ENCODE results near the gene NEXN. TPM values are rescaled to one million over a fixed set of nuclear protein-coding genes. Genes with fewer than 3 reads are reported as not detected.

Gene NEXN
- total RNA-seq, 1 donor from 2014 or later: 0.73 TPM

DNA sequence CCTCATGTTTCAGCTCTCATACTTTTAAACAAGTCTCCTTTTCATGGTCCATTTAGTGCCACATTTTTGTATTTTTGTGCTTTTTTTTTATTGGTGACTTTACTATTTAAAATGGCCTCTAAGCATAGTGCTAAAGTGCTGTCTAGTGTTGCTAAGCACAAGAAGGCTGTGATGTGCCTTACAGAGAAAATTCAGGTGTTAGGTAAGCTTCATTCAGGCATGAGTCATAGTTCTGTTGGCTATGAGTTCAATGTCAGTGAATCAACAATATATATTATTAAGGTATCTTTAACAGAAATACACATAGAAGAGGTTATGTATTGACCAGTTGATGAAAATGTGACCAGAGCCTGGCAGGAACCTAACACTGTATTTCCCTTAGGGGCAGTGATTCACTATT is 103.2 kb downstream of the NEXN start:
- H3K9me3 Mint-ChIP-seq: no peaks in the 10 kb centered on the region
- intact Hi-C loops (cut with micrococcal nuclease): loop anchor here (1.0 kb wide), 1 partner anchor 11 kb away; no protein-coding TSS in a partner anchor

More for the DNA sequence above, 103.2 kb downstream of the NEXN start:
- ChIA-PET CTCF (interaction anchor here (0.6 kb wide), 1 partner anchor 12 kb away, joined by 3 read pairs; no protein-coding TSS in a partner anchor), POLR2A (interaction anchor here (2.2 to 2.4 kb wide), 2 partner anchors 12 to 13 kb away, joined by 7 to 14 read pairs; partner anchors contain the start of genes DNAJB4 and FUBP1)
- no peak overlapping the region for H3K4me3 Mint-ChIP-seq
- ATAC-seq (ENCODE audit: low read depth) (no peak), DNase-seq (no peak)
- peaks cover 12% of the 10 kb centered on the region for H3K36me3 Mint-ChIP-seq (ENCODE audit: low read depth)
- H3K4me1 Mint-ChIP-seq: peaks cover 2% of the 10 kb centered on the region
- no peaks in the 10 kb centered on the region for H3K27me3 Mint-ChIP-seq
- TF ChIP-seq, protein P1, sequence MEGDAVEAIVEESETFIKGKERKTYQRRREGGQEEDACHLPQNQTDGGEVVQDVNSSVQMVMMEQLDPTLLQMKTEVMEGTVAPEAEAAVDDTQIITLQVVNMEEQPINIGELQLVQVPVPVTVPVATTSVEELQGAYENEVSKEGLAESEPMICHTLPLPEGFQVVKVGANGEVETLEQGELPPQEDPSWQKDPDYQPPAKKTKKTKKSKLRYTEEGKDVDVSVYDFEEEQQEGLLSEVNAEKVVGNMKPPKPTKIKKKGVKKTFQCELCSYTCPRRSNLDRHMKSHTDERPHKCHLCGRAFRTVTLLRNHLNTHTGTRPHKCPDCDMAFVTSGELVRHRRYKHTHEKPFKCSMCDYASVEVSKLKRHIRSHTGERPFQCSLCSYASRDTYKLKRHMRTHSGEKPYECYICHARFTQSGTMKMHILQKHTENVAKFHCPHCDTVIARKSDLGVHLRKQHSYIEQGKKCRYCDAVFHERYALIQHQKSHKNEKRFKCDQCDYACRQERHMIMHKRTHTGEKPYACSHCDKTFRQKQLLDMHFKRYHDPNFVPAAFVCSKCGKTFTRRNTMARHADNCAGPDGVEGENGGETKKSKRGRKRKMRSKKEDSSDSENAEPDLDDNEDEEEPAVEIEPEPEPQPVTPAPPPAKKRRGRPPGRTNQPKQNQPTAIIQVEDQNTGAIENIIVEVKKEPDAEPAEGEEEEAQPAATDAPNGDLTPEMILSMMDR (IDR thresholded peaks at IDR 0.05): no peak
- H3K27ac Mint-ChIP-seq: no peak overlapping the region

Other genes starting within 250 kb of the NEXN start
- gene ZZZ3, start 206.0 kb upstream of the NEXN start, total RNA-seq: 49.1 and 61.4 TPM in 2 replicates
- 42.1 and 58.4 TPM in 2 replicates for gene USP33, start 128.8 kb upstream of the NEXN start, total RNA-seq
- 11.1 and 13.0 TPM in 2 replicates for gene MIGA1, start 109.0 kb upstream of the NEXN start, total RNA-seq
- gene FUBP1, start 90.4 kb downstream of the NEXN start, total RNA-seq: 259 and 282 TPM in 2 replicates
- 9.9 and 11.9 TPM in 2 replicates for gene DNAJB4, start 116.3 kb downstream of the NEXN start, total RNA-seq
- not detected in 2 replicates for gene GIPC2, start 157.3 kb downstream of the NEXN start, total RNA-seq